ENCODE data around the gene DAGLA.

Gene DAGLA

DNA sequence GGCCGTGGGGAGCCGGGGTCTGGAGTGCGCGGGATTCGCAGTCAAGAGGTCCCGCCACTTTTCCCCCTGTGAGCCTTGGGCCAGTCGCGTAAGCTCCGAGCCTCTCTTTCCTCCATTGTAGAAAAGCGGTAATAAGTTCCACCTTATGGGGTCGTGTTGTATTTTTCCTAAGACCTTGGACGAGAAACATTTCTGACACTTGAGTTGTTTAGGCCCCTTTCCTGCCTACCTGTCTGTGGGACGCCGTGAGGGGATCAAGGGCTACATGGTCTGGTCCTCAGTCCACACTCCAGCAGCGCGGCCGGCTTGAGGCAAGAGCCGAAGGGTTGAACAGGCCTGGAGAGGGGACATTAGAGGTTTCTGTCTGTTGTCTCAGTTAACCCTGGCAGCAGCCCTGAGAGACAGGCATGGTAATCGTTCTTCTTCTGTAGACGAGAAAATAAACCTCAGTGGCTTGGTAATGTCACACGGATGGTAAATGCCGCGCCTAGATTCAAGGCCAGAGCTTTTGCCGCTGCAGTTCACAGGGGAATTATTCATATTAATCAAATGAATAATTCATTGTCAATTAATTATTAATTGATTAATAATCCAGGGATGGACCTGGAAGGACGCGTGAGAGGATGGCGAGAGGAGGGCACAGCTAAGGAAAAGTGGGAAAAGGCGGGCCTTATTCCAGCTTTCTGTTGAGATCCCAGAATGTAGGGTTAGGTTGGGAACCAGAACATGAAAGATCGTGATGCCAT lies 113.1 kb downstream of the DAGLA start:
- in situ Hi-C loops (cut with MboI; ENCODE audit: low sequenced_read_pairs), result no loop called here

DNA sequence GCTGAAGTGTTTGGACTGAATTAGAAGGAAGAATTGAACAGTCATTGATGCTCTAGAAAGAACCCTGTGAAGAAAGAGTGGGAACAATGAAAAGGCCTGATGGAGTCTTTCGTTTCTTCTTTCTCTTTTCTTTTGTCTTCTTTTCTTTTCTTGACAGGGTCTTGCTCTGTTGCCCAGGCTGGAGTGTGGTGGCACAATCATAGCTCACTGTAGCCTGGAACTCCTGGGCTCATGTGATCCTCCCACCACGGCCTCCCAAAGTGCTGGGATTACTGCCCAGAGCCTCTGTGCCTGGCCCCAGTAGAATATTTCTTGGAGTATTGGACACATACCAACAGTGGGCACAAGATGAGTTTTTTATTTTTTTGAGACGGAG lies 113.6 kb downstream of the DAGLA start:
- in situ Hi-C loops (cut with MboI; ENCODE audit: low sequenced_read_pairs), result no loop called here

DNA sequence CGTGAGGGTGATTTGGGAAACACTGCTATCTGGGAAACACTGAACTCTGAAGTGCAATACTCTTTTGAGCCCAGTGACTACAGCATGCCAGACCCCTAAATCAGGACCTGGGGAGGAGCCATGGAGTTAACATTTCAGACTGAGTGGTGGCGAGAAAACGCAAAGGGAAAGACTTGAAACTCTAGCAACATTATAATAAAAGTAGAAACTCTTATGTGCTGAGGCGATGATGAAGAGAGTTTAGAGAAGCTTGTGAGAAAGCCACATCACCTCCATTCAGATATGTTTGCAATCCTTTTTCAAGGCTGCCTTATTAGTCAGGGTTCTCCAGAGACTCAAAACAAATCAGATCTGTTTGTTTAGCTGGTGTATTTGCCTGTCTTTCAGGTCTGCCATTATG lies 114.4 kb downstream of the DAGLA start:
- in situ Hi-C loops (cut with MboI; ENCODE audit: low sequenced_read_pairs), result no loop called here

DNA sequence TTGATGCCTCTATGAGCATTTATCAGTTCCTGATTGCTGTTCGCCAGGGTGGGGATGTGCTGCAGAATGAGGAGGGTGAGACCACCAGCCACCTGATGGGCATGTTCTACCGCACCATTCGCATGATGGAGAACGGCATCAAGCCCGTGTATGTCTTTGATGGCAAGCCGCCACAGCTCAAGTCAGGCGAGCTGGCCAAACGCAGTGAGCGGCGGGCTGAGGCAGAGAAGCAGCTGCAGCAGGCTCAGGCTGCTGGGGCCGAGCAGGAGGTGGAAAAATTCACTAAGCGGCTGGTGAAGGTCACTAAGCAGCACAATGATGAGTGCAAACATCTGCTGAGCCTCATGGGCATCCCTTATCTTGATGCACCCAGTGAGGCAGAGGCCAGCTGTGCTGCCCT lies 115.3 kb downstream of the DAGLA start:
- in situ Hi-C loops (cut with MboI; ENCODE audit: low sequenced_read_pairs), result no loop called here

DNA sequence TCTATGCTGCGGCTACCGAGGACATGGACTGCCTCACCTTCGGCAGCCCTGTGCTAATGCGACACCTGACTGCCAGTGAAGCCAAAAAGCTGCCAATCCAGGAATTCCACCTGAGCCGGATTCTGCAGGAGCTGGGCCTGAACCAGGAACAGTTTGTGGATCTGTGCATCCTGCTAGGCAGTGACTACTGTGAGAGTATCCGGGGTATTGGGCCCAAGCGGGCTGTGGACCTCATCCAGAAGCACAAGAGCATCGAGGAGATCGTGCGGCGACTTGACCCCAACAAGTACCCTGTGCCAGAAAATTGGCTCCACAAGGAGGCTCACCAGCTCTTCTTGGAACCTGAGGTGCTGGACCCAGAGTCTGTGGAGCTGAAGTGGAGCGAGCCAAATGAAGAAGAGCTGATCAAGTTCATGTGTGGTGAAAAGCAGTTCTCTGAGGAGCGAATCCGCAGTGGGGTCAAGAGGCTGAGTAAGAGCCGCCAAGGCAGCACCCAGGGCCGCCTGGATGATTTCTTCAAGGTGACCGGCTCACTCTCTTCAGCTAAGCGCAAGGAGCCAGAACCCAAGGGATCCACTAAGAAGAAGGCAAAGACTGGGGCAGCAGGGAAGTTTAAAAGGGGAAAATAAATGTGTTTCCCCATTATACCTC lies 115.8 kb downstream of the DAGLA start:
- in situ Hi-C loops (cut with MboI; ENCODE audit: low sequenced_read_pairs), result no loop called here
